Measurements from ENCODE around the gene CACNA1H. TPM values are rescaled to one million over a fixed set of nuclear protein-coding genes. Genes with fewer than 3 reads are reported as not detected.

CACNA1H gene
- total and polyA plus RNA-seq, 2 of the 8 experiments (the other 6 are each of a cell fraction or from before 2014, with no cell fraction given), result 14.0 to 28.7 TPM

GRCh38 chr16:1143761-1144450, 9.0 kb upstream of the CACNA1H start (continued):
- no peak for TF ChIP-seq KDM1A (IDR thresholded peaks at IDR 0.05; ENCODE audit: borderline replicate concordance, low read length)
- TF ChIP-seq YY1 (IDR thresholded peaks at IDR 0.05; ENCODE audit: low read depth, low read length), result no peak
- TF ChIP-seq TAF7 (optimal IDR thresholded peaks at IDR 0.05; ENCODE audit: borderline replicate concordance, low read depth, low read length), result no peak
- TF ChIP-seq ATF2 (IDR thresholded peaks at IDR 0.05; ENCODE audit: low read length), result no peak
- TF ChIP-seq CBX8 (IDR thresholded peaks at IDR 0.05; ENCODE audit: borderline replicate concordance, low read depth, low read length), result no peak
